HG03175 (cell line): ENCODE results near the gene STON1.
"Not testable (repeated sequence)": the region's sequence is repeated elsewhere in the genome, so short reads cannot be mapped to it uniquely, and the experiment has no call there.

Experiments used
- ATAC-seq: cut with Tn5 transposase; IDR thresholded peaks from one replicate; pipeline ENCODE4 v1.9.1; 2021; ENCODE audit warnings: mild to moderate bottlenecking, moderate library complexity; ENCODE audit not compliant: unreplicated experiment

STON1 gene

DNA sequence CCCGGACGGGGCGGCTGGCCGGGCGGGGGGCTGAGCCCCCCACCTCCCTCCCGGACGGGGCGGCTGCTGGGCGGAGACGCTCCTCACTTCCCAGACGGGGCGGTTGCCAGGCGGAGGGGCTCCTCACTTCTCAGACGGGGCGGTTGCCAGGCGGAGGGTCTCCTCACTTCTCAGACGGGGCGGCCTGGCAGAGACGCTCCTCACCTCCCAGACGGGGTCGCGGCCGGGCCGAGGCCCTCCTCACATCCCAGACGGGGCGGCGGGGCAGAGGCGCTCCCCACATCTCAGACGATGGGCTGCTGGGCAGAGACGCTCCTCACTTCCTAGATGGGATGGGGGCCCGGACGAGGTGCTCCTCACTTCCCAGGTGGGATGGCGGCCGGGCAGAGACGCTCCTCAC, 84.6 kb downstream of the STON1 start:
- ATAC-seq, result not testable (repeated sequence)

DNA sequence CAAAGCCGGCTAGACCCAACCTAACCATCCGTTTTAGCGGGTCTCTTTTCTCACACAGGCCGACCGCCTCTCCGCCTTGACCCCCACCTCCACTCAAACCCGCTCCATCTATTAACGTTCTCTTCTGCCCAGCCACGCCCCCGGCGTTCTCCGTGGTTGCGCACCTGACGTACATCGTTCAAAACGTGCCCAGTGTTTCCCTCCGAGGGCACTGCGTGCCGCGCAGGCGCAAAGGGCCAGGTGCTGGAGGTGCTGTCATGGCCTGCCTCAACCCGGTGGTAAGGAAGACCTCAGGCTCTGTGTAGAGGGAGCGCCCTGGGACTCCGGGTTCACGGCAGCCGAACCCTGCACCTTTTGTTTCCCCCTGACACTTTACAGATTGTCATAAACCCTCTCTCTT, 87.7 kb downstream of the STON1 start, which contains the start of gene GTF2A1L:
Gene GTF2A1L (plus strand): TSS at position 239 of the 400 bp plus-strand sequence. CDS start 19 bp downstream, at position 258.
- no peak for ATAC-seq

DNA sequence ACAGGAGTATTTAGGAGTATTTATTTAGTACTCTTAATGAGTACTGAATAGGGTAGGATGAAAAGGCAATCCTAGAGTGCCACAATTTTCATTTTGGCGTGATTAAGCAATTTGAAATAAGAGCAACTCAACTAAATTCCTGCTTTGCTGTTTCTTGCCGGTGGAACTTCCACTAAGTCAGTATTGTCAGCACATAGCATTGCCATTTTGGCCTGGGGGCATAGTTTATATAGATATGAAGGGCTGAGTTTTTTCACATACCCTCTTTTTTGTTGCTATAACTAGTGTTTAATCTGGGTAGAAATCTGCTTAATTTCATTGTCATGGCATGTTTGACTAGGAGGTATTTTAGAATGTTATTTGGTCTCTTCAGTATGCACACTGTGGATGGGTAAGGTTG, 89.6 kb downstream of the STON1 start:
- no peak for ATAC-seq

GRCh38 chr2:48620604-48621003, 90.7 kb downstream of the STON1 start:
- no peak for ATAC-seq

DNA sequence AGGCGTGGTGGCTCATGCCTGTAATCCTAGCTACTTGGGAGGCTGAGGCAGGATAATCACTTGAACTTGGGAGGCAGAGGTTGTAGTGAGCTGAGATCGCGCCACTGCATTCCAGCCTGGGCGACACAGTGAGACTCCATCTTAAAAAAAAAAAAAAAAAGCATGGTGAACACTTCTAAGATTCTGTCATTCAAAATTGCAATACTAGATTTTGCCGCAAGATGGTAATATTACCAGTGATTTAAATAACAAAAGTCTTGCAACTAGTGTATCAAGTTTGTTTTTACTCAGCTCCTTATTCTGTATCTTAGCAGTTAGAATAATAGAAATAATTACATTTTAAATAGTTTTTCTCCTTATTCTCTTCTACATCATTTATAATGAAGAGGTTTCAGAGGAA, 92.7 kb downstream of the STON1 start:
- ATAC-seq, result not testable (repeated sequence)

- ATAC-seq, result no peak
Measured at GRCh38 chr2:48624696-48625095, 94.7 kb downstream of the STON1 start.

DNA sequence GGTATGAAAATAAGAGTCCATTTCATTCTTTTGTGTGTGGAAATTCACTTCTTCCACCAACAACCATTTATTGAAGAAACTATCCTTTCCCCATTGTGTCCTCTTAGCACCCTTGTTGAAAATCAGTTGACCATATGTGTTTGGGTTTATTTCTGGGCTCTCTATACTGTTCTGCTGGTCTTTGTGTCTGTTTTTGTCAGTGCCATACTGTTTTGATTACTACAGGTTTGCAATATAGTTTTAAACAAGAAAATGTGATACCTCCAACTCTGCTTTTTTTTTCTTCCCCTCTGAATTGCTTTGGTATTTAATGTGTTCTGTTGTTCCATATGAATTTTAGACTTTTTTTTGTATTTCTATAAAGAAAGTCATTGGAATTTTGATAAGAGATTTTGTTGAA, 96.1 kb downstream of the STON1 start:
- ATAC-seq, result no peak

DNA sequence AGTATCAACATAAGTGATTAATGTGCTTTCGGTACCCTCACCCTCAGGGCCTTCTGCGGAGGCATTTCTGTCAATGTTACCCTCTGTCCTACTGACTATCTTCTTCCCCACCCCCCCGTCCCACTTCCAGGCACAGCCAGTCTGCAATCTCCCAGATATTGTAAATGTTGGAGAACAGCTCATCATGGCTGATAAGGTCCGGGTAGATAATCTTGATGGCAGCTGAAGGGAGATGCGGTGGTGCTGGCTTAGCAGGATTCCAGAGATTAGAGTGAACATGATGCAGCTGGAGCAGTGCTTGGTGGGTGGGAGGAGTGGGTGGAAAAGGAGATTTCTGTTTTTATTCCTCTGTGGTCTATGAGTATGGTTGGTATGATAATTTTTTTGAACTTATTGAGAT, 103.2 kb downstream of the STON1 start:
- ATAC-seq, result no peak

DNA sequence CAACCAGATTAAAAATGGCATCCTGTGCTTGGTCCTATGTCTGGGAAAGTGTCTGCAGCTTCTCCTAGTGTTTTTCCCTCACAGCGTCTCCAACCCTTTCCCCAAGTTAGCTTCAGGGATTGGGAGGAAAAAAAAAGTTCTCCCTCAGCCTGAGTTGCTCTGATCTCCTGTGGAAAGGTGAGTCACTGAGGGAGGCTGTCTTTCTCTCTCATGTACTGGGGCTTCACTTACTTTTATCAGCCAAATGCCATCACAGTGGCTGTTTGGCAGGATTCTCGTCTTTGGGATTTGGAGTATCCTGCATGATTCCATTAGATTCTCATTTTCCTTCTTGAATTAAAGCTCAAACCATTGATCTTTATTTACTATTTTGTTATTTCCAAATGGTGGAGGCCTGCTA, 105.8 kb downstream of the STON1 start:
- ATAC-seq, result no peak

DNA sequence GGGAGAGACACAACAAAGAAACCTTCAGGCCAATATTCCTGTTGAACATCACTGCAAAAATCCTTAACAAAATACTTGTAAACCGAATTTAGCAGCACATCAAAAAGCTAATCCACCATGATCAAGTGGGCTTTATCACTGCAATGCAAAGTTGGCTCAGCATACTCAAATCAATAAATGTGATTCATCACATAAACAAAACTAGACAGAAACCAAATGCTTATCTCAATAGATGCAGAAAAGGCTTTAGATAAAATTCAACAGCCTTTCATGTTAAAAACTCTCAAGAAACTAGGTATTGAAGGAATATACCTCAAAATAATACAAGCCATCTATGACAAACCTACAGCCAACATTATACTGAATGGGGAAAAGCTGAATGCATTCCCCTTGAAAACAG, 108.3 kb downstream of the STON1 start:
- no peak for ATAC-seq
